ENCODE results near the gene PPM1E.
A peak's percentile ranks its signal among the peaks of the same experiment; 100 is the strongest.
"Not testable (repeated sequence)": the region's sequence is repeated elsewhere in the genome, so short reads cannot be mapped to it uniquely, and the experiment has no call there.

PPM1E gene

DNA sequence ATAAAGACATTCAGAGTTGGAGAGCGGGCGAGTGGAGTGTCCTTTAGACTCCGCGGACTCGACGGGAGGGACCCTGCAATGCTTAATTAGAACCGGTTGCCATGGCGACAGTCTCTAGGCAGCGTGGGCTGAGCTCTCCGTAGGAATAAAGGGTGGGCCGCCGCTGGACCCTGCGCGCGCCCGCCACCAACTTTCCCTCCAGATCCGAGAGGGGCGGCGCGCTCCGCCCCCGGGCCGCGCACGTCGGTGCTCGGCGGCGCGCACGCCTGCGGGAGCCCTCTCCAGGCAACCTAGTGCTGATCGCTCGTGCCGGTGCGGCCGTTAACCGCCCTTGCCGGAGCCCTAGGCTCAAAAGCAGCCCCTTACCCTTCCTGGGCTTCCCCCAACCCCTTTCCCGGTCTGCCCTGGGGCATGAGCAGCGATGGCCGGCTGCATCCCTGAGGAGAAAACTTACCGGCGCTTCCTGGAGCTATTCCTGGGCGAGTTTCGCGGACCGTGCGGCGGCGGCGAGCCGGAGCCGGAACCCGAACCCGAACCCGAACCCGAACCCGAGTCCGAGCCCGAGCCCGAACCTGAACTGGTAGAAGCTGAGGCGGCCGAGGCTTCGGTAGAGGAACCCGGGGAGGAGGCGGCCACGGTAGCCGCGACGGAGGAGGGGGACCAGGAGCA is at the start of gene PPM1E:
TSS of gene PPM1E (plus strand) at position 278 of the 669 bp plus-strand sequence.
- peak; percentile 4 to 20 for DNase-seq

DNA sequence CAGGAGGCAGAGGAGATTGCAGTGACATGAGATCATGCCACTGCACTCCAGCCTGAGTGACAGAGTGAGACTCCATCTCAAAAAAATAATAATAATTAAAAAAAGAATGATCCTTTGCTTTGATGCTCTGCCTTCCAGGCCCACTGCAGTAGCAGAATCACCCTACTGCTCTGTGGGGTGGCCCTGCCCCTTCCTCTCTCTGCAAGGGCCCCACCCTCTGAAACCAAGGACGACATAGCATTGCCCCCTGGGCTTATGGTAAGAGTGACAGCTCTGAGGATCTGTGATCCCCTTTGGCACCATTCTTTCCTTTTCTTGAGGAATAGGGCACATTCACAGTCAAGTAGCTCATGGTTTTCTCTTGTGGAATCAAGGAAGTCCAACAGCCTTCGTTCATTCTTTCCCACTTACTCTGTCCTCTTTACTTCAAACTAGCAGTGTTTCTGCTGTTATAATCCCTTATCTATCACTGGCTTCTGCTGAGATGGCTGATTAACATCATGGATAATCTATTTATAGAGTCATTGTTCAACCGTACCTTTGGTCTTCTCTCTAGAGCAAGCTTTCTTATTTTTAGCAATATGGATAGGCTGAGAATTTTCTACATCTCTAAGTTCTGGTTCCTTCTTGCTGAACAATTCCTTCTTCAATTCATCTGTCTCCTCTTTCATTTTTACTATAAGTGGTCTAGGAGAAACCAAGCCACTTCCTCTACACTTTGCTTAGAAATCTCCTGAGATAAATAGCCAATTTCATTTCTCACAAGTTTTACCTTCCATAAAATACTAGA is 49.1 kb upstream of the PPM1E start:
- DNase-seq: no peak

DNA sequence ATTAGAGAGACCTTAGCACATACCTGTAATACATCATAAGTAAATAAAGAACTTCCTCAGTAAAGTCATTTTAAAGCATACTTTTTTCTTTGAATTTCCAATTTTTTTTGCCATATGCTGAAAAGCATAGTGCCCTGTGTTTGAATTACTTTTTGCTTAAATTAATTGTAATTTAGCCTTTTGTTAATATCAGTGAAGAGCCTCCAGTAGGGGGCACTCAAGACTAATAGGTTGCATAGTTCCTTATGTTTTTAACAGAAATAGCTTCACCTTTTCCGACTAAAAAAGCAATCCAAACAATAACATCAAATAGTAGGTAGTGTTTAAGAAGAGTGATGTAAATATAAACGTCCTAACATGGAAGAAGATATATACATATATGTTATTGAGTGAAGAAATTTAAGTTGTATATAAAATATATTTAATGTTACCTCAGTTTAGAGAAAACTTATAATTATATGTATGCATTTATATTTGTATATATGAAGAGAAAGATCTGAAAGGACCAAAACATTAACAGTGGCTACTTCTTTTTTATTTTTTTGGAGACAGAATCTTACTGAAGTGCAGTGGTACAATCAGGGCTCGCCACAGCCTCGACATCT is 44.6 kb upstream of the PPM1E start:
- DNase-seq: peak; percentile 31 to 93

DNA sequence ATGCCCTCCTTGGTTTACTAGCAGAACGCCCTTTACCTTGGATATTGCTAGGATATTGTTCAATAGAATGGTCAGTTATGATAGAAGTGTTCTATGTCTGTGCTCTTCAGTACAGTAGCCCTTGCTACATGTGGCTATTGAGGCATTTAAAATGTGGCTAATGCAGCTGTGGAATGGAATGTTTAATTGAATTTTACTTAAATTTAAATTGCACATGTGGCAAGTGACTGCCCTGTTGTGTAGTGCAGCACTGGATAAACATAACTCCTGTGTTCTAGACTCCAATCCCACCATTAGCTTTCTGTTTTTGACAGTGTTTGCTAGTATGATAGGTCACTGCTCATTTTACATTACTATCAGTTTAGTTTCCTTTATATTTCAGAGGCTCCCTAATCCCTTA is 33.4 kb upstream of the PPM1E start:
- DNase-seq: no peak

GRCh38 chr17:58722696-58723095 is 33.0 kb upstream of the PPM1E start:
- DNase-seq: no peak

GRCh38 chr17:58728798-58729197 is 26.9 kb upstream of the PPM1E start:
- no peak for DNase-seq

DNA sequence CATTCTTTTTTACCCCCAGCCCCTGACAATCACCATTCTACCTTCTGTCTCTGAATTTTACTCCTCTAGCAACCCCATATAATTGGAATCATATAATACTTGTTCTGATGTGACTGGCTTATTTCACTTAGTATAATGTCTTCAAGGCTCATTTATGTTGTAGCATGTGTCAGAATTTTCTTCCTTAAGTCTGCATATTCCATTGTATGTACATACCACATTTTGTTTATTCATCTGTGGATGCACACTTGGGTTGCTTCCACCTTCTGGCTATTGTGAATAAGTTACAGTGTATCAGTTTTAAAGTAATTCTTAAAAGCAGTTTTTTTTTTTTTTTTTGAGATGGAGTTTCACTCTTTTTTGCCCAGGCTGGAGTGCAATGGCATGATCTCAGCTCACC is 24.7 kb upstream of the PPM1E start:
- DNase-seq: no peak

- no peak for DNase-seq
These were observed 21.6 kb upstream of the PPM1E start for GRCh38 chr17:58734040-58734439.

GRCh38 chr17:58734811-58735210 is 20.8 kb upstream of the PPM1E start:
- DNase-seq: no peak

DNA sequence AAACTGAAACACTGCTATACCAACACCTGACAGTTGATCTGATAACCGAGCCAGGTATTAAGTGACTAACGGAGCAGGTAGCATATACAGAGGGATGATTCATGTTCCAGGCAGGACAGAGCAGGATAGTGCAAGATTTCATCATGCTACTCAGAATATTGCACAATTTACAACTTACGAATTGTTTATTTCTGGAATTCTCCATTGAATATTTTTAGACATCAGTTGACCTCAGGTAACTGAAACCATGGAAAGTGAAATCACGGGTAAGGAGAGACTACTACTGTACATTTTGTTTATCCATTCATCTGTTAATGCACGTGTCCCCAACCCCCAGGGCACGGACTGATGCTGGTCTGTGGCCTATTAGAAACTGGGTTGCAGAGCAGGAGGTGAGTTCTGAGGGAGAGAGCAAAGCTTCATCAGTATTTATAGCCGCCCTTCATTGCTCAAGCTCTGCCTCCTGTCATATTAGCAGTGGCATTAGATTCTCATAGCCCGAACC is 14.5 kb upstream of the PPM1E start:
- DNase-seq: no peak

GRCh38 chr17:58747674-58748073 is 8.0 kb upstream of the PPM1E start:
- DNase-seq: no peak

GRCh38 chr17:58749627-58750026 is 6.0 kb upstream of the PPM1E start:
- not testable (repeated sequence) for DNase-seq

GRCh38 chr17:58753026-58753425 is 2.6 kb upstream of the PPM1E start:
- no peak for DNase-seq

DNA sequence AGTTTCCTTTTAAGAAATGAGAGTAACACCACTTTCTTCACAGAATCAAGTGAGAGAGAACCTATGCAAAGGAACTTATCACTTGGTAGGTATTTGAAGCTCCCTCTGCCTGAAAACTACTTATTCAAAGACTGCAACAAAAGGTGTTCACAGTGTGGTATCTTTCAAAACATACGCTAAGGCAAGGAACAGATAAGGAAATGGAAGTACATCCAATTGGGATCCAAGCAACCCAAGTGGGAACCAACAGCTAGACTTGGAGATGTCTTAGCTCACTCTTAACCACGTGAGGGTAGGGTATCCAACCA is 431 bp upstream of the PPM1E start:
- DNase-seq: no peak

GRCh38 chr17:58756246-58757161 is 850 bp downstream of the PPM1E start:
- DNase-seq: no peak

DNA sequence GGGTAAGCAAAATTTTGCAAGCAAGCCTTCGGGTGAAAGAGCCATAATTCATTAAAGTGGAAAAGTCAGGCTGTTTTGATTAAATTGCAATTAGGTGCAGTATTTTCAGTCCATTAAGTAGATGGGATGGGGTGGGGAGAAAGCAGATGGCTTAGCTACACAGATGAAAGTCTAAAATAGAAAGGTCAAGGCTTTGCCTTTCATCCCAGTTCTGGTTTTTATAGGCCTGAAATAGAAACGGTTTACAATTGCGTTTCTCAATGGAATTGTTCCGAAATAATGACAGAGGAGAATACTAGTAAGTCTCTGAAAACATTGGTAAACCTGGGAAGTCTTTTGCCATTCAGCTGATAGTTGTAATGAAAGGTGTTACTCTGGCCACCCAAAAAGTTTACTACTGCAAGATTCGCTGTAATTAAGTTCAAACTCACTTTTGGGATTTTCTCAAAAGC is 1.5 kb downstream of the PPM1E start:
- no peak for DNase-seq

DNA sequence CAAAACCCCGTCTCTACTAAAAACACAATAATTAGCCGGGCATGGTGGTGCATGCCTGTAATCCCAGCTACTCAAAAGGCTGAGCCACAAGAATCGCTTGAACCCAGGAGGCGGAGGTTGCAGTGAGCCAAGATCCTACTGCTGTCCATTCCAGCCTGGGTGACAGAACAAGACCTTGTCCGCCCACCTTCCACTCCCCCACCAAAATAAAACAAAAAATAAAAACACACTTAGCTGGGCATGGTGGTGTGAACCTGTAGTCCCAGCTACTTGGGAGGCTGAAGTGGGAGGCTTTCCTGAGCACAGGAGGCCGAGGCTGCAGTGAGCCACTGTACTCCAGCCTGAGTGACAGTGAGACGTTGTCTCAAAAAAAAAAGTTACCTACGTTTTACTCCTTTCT is 3.2 kb downstream of the PPM1E start:
- DNase-seq: no peak

DNA sequence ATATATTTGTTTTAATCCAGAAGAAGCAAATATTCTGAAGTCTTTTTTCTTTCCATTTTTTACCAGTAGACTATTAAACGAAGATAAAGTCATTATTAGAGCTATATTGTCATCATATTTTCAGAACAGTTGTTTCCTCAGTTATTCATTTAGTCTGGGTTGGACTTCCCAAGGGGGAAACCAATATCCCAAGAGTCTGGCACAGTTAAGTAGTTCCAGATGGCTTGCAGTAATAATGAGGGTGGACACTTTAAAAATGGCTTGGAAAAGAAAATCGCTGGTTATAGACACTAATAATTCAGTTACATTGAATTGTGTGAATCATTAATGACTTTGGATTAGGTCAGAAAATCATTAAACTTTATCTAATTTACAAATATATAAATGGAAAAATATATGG is 3.9 kb downstream of the PPM1E start:
- no peak for DNase-seq

- no peak for DNase-seq
These were observed 4.6 kb downstream of the PPM1E start for GRCh38 chr17:58760248-58760647.

GRCh38 chr17:58763263-58763662 is 7.6 kb downstream of the PPM1E start:
- no peak for DNase-seq

DNA sequence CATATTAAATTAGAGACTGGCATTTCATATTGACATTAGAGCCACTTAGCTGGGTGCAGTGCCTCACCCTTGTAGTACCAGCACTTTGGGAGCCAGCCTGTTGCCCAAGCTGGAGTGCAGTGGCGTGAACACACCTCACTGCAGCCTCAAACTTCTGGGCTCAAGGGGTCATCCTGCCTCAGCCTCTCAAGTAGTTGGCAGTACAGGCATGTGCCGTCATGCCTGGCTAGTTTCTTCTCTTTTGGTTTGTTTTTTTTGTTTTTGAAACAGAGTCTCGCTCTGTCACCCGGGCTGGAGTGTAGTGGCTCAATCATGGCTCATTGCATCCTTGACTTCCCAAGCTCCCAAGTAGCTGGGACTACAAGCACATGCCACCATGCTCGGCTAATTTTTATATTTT is 8.7 kb downstream of the PPM1E start:
- no peak for DNase-seq

DNA sequence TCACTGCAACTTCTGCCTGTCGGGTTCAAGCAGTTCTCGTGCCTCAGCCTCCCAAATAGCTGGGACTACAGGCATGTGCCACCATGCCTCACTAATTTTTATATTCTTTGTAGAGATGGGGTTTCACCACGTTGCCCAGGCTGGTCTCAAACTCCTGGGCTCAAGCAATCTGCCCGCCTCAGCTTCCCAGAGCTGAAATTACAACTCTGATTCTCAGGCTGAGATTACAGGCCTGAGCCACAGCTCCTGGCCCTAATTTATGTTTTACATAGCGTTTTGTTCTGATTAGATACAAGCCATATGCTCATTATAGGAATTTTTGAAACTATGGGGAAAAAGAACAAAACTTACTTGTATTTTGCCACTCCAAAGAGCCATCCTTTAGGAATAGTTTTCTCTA is 22.8 kb downstream of the PPM1E start:
- DNase-seq: not testable (repeated sequence)

DNA sequence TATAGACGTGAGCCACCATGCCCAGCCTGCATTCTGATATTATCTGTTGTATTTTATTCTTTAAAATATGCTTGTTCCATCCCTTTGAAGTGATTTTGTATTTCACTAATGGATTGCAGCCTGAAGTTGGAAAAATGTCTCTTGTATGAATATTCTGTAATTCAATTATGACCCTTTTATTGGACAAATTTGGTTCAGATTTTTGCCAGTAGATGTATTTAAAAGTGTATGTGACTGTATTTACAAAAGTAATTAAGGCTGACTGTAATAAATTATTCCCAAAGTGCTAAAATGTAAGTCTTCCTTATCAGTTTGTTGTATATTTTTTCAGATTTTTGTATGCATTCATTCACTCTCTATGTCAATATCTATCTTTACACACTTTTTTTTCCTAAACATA is 23.8 kb downstream of the PPM1E start:
- DNase-seq: no peak
